K562 (cell line): ENCODE measurements around the gene DUS3L. TPM values are rescaled to one million over a fixed set of nuclear protein-coding genes. Genes with fewer than 3 reads are reported as not detected.

ENCODE experiments used
- ARHGAP35 ChIP-seq: fragments of 450-650 bp; IDR thresholded peaks from 2 replicates; pipeline ENCODE4 v1.6.1; 2018; ENCODE audit not compliant: partially characterized antibody
- CREM ChIP-seq: IDR thresholded peaks from 2 replicates; pipeline ENCODE4 v1.6.1; 2014; ENCODE audit warnings: antibody characterized with exemption, low read depth
- CTBP1 ChIP-seq: fragments of 450-650 bp; IDR thresholded peaks from 2 replicates; pipeline ENCODE4 v1.6.1; 2016; ENCODE audit warnings: borderline replicate concordance
- FOXK1 ChIP-seq: sonication (generic); formaldehyde crosslinking; IDR thresholded peaks from 2 replicates; pipeline ENCODE4 v1.8.0; 2022; ENCODE audit warnings: missing genetic modification reagents, mild to moderate bottlenecking, borderline replicate concordance
- HLTF ChIP-seq: fragments of 450-650 bp; IDR thresholded peaks from 2 replicates; pipeline ENCODE4 v1.6.1; 2016
- NFYB ChIP-seq: IDR thresholded peaks from 2 replicates; pipeline ENCODE4 v1.6.1; 2011; ENCODE audit warnings: mild to moderate bottlenecking, moderate library complexity; ENCODE audit not compliant: insufficient read length; ENCODE audit errors: extremely low read depth
- SNIP1 ChIP-seq: fragments of 450-650 bp; IDR thresholded peaks from 2 replicates; pipeline ENCODE4 v1.7.1; 2017; ENCODE audit warnings: low read depth, mild to moderate bottlenecking
- ZHX1 ChIP-seq: fragments of 150-350 bp; conservative IDR thresholded peaks from 2 replicates; pipeline ENCODE4 v1.6.1; 2014; ENCODE audit warnings: low read length
- ZNF518B ChIP-seq: fragments of 250-450 bp; sonication (Bioruptor Pico); IDR thresholded peaks from 2 replicates; pipeline ENCODE4 v1.5.0; 2021; ENCODE audit warnings: mild to moderate bottlenecking, moderate library complexity
- ZNF57 ChIP-seq: fragments of 450-650 bp; formaldehyde crosslinking; IDR thresholded peaks from 2 replicates; pipeline ENCODE4 v1.4.0; 2020; ENCODE audit warnings: mild to moderate bottlenecking, moderate library complexity
- polyA plus RNA-seq, 8 experiments: library from polyadenylated mRNA; depleted of rRNA in 4 of 8; stranded (reverse) in 5 of 8; unstranded in 3 of 8; fragments of >200 nt; fragmentation: Nextera tagmentation in 2 of 8; fragmentation: Illumina TruSeq in 1 of 8; extraction: Ambion mirVana in 2 of 8; extraction: Trizol in 1 of 8; gene quantifications; 2 replicates each; pipeline versions ENCODE4 v1.2.1 to v1.2.3, GENCODE V29; 2011 to 2014; ENCODE audit warnings: inconsistent platforms in 1 of 8, missing spikeins in 1 of 8
- total RNA-seq, 7 experiments: library from RNA; depleted of rRNA in 6 of 7; stranded (reverse); fragments of >200 nt in 6 of 7; fragmentation: Illumina TruSeq in 2 of 7; extraction: Trizol in 2 of 7; gene quantifications; 2 replicates each; pipeline versions ENCODE4 v1.2.1 to v1.2.3, GENCODE V29; 2011 to 2021; ENCODE audit warnings: low replicate concordance in 1 of 7
- TF ChIP-seq, protein P1 (sequence below): sonication (generic); formaldehyde crosslinking; IDR thresholded peaks from 2 replicates; pipeline ENCODE4 v1.8.1; 2023; ENCODE audit warnings: missing genetic modification reagents, mild to moderate bottlenecking, borderline replicate concordance
- TF ChIP-seq, protein P2 (sequence below): fragments of 250-450 bp; sonication (Bioruptor Pico); IDR thresholded peaks from 2 replicates; pipeline ENCODE4 v1.9.0; 2021; ENCODE audit warnings: mild to moderate bottlenecking, inconsistent platforms

The DUS3L gene
- total and polyA plus RNA-seq, 9 of the 15 experiments (the other 6 are each of a cell fraction or from before 2014, with no cell fraction given), result 1.7 to 102 (median 77.5) TPM

GRCh38 chr19:5790559-5791520, at the start of gene DUS3L (continued):
- TF ChIP-seq, protein P1, sequence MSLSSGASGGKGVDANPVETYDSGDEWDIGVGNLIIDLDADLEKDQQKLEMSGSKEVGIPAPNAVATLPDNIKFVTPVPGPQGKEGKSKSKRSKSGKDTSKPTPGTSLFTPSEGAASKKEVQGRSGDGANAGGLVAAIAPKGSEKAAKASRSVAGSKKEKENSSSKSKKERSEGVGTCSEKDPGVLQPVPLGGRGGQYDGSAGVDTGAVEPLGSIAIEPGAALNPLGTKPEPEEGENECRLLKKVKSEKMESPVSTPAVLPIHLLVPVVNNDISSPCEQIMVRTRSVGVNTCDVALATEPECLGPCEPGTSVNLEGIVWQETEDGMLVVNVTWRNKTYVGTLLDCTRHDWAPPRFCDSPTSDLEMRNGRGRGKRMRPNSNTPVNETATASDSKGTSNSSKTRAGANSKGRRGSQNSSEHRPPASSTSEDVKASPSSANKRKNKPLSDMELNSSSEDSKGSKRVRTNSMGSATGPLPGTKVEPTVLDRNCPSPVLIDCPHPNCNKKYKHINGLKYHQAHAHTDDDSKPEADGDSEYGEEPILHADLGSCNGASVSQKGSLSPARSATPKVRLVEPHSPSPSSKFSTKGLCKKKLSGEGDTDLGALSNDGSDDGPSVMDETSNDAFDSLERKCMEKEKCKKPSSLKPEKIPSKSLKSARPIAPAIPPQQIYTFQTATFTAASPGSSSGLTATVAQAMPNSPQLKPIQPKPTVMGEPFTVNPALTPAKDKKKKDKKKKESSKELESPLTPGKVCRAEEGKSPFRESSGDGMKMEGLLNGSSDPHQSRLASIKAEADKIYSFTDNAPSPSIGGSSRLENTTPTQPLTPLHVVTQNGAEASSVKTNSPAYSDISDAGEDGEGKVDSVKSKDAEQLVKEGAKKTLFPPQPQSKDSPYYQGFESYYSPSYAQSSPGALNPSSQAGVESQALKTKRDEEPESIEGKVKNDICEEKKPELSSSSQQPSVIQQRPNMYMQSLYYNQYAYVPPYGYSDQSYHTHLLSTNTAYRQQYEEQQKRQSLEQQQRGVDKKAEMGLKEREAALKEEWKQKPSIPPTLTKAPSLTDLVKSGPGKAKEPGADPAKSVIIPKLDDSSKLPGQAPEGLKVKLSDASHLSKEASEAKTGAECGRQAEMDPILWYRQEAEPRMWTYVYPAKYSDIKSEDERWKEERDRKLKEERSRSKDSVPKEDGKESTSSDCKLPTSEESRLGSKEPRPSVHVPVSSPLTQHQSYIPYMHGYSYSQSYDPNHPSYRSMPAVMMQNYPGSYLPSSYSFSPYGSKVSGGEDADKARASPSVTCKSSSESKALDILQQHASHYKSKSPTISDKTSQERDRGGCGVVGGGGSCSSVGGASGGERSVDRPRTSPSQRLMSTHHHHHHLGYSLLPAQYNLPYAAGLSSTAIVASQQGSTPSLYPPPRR (CRISPR knock-in tag), result peak; percentile 87; the same call in 1 of the 2 replicates
- TF ChIP-seq ZHX1 (no peak), SNIP1 (no peak), CREM (peak; percentile 98), NFYB (no peak), HLTF (peak; percentile 88; the same call in 1 of the 2 replicates), FOXK1 (CRISPR knock-in tag) (peak; percentile 91), CTBP1 (no peak; the same call in 1 of the 2 replicates), ZNF57 (CRISPR knock-in tag) (no peak), ARHGAP35 (no peak), ZNF518B (CRISPR knock-in tag) (no peak)
- TF ChIP-seq, protein P2, sequence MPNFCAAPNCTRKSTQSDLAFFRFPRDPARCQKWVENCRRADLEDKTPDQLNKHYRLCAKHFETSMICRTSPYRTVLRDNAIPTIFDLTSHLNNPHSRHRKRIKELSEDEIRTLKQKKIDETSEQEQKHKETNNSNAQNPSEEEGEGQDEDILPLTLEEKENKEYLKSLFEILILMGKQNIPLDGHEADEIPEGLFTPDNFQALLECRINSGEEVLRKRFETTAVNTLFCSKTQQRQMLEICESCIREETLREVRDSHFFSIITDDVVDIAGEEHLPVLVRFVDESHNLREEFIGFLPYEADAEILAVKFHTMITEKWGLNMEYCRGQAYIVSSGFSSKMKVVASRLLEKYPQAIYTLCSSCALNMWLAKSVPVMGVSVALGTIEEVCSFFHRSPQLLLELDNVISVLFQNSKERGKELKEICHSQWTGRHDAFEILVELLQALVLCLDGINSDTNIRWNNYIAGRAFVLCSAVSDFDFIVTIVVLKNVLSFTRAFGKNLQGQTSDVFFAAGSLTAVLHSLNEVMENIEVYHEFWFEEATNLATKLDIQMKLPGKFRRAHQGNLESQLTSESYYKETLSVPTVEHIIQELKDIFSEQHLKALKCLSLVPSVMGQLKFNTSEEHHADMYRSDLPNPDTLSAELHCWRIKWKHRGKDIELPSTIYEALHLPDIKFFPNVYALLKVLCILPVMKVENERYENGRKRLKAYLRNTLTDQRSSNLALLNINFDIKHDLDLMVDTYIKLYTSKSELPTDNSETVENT (CRISPR knock-in tag), result peak; percentile 61; the same call in 1 of the 2 replicates
